22Rv1 (cell line): Measurements from ENCODE around the gene TRIM2.

ENCODE experiments used
- ZFX ChIP-seq: fragments of 450-650 bp; IDR thresholded peaks from 2 replicates; pipeline ENCODE4 v1.6.1; 2017; ENCODE audit warnings: antibody characterized with exemption, borderline replicate concordance
- TF ChIP-seq, protein P1 (sequence below): fragments of 450-650 bp; IDR thresholded peaks from 2 replicates; pipeline ENCODE4 v1.5.1; 2017; ENCODE audit warnings: mild to moderate bottlenecking

GRCh38 chr4:153261914-153262313 lies 57.7 kb downstream of the TRIM2 start:
- TF ChIP-seq, protein P1, sequence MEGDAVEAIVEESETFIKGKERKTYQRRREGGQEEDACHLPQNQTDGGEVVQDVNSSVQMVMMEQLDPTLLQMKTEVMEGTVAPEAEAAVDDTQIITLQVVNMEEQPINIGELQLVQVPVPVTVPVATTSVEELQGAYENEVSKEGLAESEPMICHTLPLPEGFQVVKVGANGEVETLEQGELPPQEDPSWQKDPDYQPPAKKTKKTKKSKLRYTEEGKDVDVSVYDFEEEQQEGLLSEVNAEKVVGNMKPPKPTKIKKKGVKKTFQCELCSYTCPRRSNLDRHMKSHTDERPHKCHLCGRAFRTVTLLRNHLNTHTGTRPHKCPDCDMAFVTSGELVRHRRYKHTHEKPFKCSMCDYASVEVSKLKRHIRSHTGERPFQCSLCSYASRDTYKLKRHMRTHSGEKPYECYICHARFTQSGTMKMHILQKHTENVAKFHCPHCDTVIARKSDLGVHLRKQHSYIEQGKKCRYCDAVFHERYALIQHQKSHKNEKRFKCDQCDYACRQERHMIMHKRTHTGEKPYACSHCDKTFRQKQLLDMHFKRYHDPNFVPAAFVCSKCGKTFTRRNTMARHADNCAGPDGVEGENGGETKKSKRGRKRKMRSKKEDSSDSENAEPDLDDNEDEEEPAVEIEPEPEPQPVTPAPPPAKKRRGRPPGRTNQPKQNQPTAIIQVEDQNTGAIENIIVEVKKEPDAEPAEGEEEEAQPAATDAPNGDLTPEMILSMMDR = no peak
- no peak for TF ChIP-seq ZFX
